Lung (tissue), 12 donors: ENCODE measurements around the gene SUPT16H. TPM values are rescaled to one million over a fixed set of nuclear protein-coding genes. Genes with fewer than 3 reads are reported as not detected.

ENCODE experiments used
- ATAC-seq: fragments of 200-7000 bp; cut with Tn5 transposase; one replicate; pipeline ENCODE4 v1.9.1; 2020; ENCODE audit warnings: moderate number of reproducible peaks; ENCODE audit not compliant: insufficient read depth, low FRiP score
- DNase-seq, 3 donors: peaks; one replicate each; pipeline ENCODE4 v3.0.0-alpha.2; 2013 to 2017
- H3K27ac ChIP-seq, 2 donors: one replicate each; pipeline ENCODE4 v1.5.1; 2013; ENCODE audit warnings: mild to moderate bottlenecking in 2 of 2, moderate library complexity in 2 of 2, control low read depth in 1 of 2, inconsistent platforms in 1 of 2, low read depth in 1 of 2, low read length in 1 of 2
- H3K27me3 ChIP-seq, 3 donors: one replicate each; pipeline ENCODE4 v1.5.1; 2013; ENCODE audit warnings: low read length in 2 of 3; ENCODE audit not compliant: control insufficient read depth in 3 of 3, insufficient read depth in 3 of 3
- H3K36me3 ChIP-seq, 4 donors: one replicate each; pipeline ENCODE4 v1.5.1; 2013; ENCODE audit warnings: low read length in 4 of 4, mild to moderate bottlenecking in 1 of 4, moderate library complexity in 1 of 4; ENCODE audit not compliant: control insufficient read depth in 4 of 4, insufficient read depth in 4 of 4
- H3K4me1 ChIP-seq, 5 donors: one replicate each; pipeline ENCODE4 v1.5.1; 2013; ENCODE audit warnings: low read length in 5 of 5, mild to moderate bottlenecking in 2 of 5, moderate library complexity in 1 of 5; ENCODE audit not compliant: control insufficient read depth in 5 of 5, insufficient read depth in 5 of 5
- H3K4me3 ChIP-seq: one replicate; pipeline ENCODE4 v1.5.1; 2013; ENCODE audit warnings: mild to moderate bottlenecking, control low read depth, moderate library complexity
- H3K9ac ChIP-seq, 2 donors: one replicate each; pipeline ENCODE4 v1.5.1; 2013; ENCODE audit warnings: low read length in 2 of 2, control low read depth in 1 of 2; ENCODE audit not compliant: insufficient read depth in 1 of 2
- H3K9me3 ChIP-seq, 4 donors: one replicate each; pipeline ENCODE4 v1.5.1; 2013; ENCODE audit warnings: low read length in 3 of 4, mild to moderate bottlenecking in 1 of 4, moderate library complexity in 1 of 4; ENCODE audit not compliant: control insufficient read depth in 4 of 4, insufficient read depth in 3 of 4
- CTCF ChIP-seq: IDR thresholded peaks from 2 replicates; pipeline ENCODE4 v1.5.1; 2012; ENCODE audit warnings: mild to moderate bottlenecking; ENCODE audit errors: control extremely low read depth, extremely low read depth
- WGBS, 2 donors: extraction: QIAGEN DNeasy Blood & Tissue Kit; methylation state at CpG; one replicate each; pipeline ENCODE4 v1.1.7; 2013; 5-methylcytosine and 5-hydroxymethylcytosine counted together
- polyA plus RNA-seq, 2 donors: library from polyadenylated mRNA; stranded (reverse); fragments of 200-250 nt; gene quantifications; one replicate each; pipeline ENCODE4 v1.2.1, GENCODE V29; 2013
- total RNA-seq, 2 donors: library from RNA; depleted of rRNA in 1 of 2; stranded (reverse); fragments of >200 nt in 1 of 2; gene quantifications; one replicate each; pipeline ENCODE4 v1.2.1, GENCODE V29; 2014 to 2021
- donor health status: control.
- donor health status: control.
- donor health status: Bipolar disorder and iron deficiency.
- donor health status: healthy.
- donor health status: DM: yes; HTN: yes; CAD: no.

Gene SUPT16H
- total and polyA plus RNA-seq, 4 donors, result 45.3 to 63.7 (median 47.2) TPM

- Histone ChIP-seq H3K9ac (no peak overlapping the region), H3K4me1 (no peaks in the 10 kb centered on the region), H3K4me3 (no peak overlapping the region), H3K9me3 (no peaks in the 10 kb centered on the region), H3K36me3 (peaks cover 2 to 16% (median 4%) of the 10 kb centered on the region in 4 donors), H3K27me3 (no peaks in the 10 kb centered on the region), H3K27ac (no peak overlapping the region)
- WGBS, 2 donors, result 76 to 90% methylated on average over 2 of the region's 2 CpGs
- no peak for DNase-seq
- no peak for ATAC-seq
- no peak for TF ChIP-seq CTCF
These were observed 36.6 kb downstream of the SUPT16H start for GRCh38 chr14:21347201-21347600.

DNA sequence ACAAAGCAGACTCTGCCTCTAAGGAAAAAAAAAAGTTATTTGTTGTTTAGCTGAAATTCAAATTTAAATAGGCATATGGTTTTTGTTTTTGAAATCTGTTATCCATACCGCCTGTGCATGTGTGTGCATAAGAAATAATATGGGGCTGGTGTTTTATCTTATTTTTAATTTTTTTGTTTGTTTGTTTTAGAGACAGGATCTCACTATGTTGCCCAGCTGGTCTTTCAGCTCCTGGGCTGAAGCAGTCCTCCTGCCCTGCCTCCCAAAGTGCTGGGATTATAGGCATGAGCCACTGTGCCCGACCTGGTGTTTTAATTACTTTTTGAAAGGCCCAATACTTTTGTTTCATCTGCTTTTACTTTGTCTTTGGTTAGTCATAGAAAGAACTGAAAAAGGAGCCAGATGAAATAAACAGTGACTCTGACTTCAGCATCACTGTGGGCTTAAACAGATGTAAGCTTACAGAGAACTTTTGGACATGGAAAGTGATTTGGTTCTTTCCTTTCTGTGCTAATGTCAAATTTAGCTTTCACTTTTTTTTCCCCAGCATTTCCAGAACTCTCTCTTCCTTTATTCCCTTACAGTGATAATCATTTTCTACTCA is 37.2 kb downstream of the SUPT16H start:
- WGBS, 2 donors, result 83 to 93% methylated on average over 2 of the region's 2 CpGs
- DNase-seq (no peak), ATAC-seq (no peak)
- no peaks in the 10 kb centered on the region for H3K9me3 ChIP-seq
- no peaks in the 10 kb centered on the region for H3K27me3 ChIP-seq
- no peak overlapping the region for H3K27ac ChIP-seq
- no peak overlapping the region for H3K9ac ChIP-seq
- TF ChIP-seq CTCF, result no peak
- H3K4me3 ChIP-seq, result no peak overlapping the region
- no peaks in the 10 kb centered on the region for H3K4me1 ChIP-seq
- peaks cover 0 to 10% (median 0%) of the 10 kb centered on the region in 4 donors for H3K36me3 ChIP-seq

- no peaks in the 10 kb centered on the region for H3K4me1 ChIP-seq
- H3K27me3 ChIP-seq, result no peaks in the 10 kb centered on the region
- H3K9me3 ChIP-seq, result no peaks in the 10 kb centered on the region
- H3K36me3 ChIP-seq, result no peaks in the 10 kb centered on the region
- H3K27ac ChIP-seq, result no peak overlapping the region
- no peak overlapping the region for H3K4me3 ChIP-seq
- no peak overlapping the region for H3K9ac ChIP-seq
- DNase-seq, result no peak
- ATAC-seq, result no peak
- 71 to 73% methylated on average over 13 of the region's 13 CpGs for WGBS, 2 donors
- no peak for TF ChIP-seq CTCF
These were observed 40.6 kb downstream of the SUPT16H start for GRCh38 chr14:21343035-21343794.
